Measurements from ENCODE around the gene AMFR. TPM values are rescaled to one million over a fixed set of nuclear protein-coding genes. Genes with fewer than 3 reads are reported as not detected.

The AMFR gene
- total RNA-seq, 2 experiments from 2014 or later: 42.0 to 45.4 TPM

DNA sequence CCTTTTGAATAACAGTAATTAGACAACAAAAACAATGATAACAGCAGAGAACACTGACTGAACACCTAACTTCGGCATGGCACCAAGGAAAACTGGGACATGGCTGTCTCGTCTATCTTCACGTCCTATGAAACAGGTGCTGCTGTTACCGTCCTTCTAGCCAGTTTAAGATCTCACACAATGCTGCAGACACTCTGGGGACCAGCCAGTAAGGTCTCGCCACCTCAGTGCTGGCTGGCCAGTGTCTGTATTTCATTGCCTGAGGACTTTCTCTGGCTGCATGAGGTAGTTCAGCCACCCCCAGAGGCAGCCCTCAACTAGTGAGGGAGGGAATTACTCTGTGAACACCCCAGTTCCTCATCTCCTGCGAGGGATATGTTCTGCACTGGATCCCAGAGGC is 57.6 kb downstream of the AMFR start:
- no peak for DNase-seq
- Mint-ChIP-seq H3K27me3 (no peaks in the 10 kb centered on the region), H3K4me3 (no peak overlapping the region), H3K4me1 (ENCODE audit: low read depth) (peaks cover 10% of the 10 kb centered on the region), H3K9me3 (no peaks in the 10 kb centered on the region), H3K27ac (no peak overlapping the region), H3K36me3 (peaks cover 3% of the 10 kb centered on the region)
- ChIA-PET CTCF (no interaction called here), POLR2A (no interaction called here)
- intact Hi-C loops (cut with micrococcal nuclease): no loop called here

DNA sequence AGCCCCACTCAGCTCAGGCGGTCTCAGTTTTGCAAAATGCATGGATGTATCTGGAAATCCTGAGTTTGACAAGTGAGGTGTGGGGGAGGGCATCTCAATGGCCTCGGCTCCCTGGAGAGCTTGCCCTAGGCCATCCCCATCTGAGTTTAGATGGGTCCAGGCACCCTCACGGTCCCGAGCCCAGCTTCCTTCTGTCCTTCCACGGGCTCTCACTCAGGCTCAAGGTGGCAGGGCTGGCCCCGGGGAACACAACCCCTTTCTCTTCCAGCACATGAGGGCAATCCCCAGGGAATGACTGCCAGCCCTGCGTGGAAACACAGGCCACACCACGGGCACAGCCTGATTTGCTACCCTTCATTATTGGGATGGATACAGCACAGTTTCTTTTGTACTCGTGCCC is 58.4 kb downstream of the AMFR start:
- no peaks in the 10 kb centered on the region for H3K9me3 Mint-ChIP-seq
- intact Hi-C loops (cut with micrococcal nuclease): no loop called here
- no peaks in the 10 kb centered on the region for H3K27me3 Mint-ChIP-seq
- ChIA-PET POLR2A (no interaction called here), CTCF (no interaction called here)
- H3K36me3 Mint-ChIP-seq: peaks cover 8% of the 10 kb centered on the region
- no peak for DNase-seq
- peaks cover 1% of the 10 kb centered on the region for H3K4me1 Mint-ChIP-seq (ENCODE audit: low read depth)
- no peak overlapping the region for H3K27ac Mint-ChIP-seq
- H3K4me3 Mint-ChIP-seq: no peak overlapping the region

DNA sequence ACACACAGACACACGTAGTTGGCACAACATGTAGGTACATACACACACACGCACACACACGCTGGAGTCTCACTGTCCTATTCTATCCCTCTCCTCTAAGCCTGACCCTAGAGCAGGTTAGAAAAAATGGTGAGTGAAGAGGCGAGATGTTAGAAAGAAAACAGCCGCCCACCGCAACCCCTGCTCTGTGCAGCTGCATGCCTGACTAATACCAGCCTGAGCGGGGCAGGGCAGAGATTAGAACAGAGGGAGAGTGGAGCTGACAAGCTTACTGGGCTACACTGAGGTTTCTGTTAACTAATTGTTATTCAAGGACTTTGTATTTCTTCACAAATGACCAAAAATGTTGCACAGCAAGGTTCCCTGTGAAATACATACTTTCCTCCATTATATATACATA is 59.8 kb downstream of the AMFR start:
- ChIA-PET POLR2A (no interaction called here), CTCF (interaction anchor here (1.0 kb wide), 1 partner anchor 10 kb away, joined by 3 read pairs; no protein-coding TSS in a partner anchor)
- Mint-ChIP-seq H3K9me3 (no peaks in the 10 kb centered on the region), H3K4me1 (ENCODE audit: low read depth) (no peaks in the 10 kb centered on the region), H3K27ac (no peak overlapping the region), H3K4me3 (no peak overlapping the region), H3K36me3 (peaks cover 8% of the 10 kb centered on the region), H3K27me3 (no peaks in the 10 kb centered on the region)
- intact Hi-C loops (cut with micrococcal nuclease): no loop called here
- no peak for DNase-seq

DNA sequence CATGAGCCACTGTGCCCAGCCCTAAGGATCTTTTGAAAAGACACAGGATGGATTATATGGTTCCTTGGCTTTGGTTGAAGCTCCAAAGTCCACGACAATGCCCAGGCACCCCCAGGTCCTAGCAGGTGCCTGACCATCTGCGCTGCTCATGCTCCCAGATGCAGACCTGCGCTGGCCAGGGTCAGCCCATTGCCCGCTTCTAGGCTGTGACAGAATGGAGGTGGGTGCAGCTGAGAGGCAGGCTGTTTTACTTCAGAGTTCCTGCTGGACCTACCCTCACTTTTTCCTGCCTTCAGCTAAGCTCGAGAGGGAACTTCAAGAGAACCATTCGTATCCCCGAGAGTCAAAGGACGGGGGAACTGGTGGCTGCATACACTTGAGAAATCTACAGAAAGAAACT is 60.5 kb downstream of the AMFR start:
- Mint-ChIP-seq H3K9me3 (no peaks in the 10 kb centered on the region), H3K4me3 (no peak overlapping the region)

DNA sequence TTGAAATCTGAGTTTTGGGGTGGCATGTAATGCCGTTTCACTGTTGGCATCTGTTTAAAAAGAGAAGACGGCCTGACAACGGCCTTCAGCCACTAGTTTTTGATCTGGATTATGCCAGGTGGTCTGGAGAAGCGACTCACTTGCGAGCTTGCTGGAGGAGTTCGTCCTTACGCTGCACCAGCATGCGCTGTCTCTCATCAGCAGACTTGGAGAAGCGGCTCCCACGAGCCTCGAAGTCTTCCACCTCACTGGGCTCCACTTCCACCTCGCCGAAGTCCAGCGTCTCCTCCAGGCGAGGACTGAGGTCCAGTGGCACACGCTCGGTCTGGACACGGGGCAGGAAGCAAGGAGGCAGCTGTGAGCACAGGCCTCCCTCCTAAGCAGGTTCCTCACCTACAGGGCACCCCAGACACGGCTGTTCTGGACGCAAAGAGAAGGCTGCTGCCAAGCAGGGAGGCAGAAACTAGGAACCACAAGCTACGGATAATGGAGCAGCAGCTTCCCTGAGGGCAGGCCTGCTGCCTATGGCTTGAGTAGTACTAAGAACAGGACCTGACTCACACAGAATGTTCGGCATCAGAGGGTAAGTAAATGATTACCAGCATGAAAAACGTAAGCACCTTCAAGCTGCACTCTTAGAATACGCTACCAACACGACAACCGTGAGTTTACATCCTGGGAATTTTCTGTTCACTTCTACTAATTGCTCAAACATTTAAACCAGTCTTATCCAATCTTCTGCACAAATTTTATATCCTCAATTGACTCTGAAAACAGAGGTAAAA is 61.4 kb downstream of the AMFR start:
- ChIA-PET CTCF (no interaction called here), POLR2A (no interaction called here)
- no peaks in the 10 kb centered on the region for H3K9me3 Mint-ChIP-seq
- DNase-seq: no peak
- no peak overlapping the region for H3K27ac Mint-ChIP-seq
- H3K27me3 Mint-ChIP-seq: no peaks in the 10 kb centered on the region
- H3K4me3 Mint-ChIP-seq: no peak overlapping the region
- intact Hi-C loops (cut with micrococcal nuclease): no loop called here
- H3K36me3 Mint-ChIP-seq: peaks cover 8% of the 10 kb centered on the region
- peaks cover 6% of the 10 kb centered on the region for H3K4me1 Mint-ChIP-seq (ENCODE audit: low read depth)

More for the DNA sequence above, 60.5 kb downstream of the AMFR start:
- Mint-ChIP-seq H3K27ac (no peak overlapping the region), H3K36me3 (peaks cover 8% of the 10 kb centered on the region), H3K27me3 (no peaks in the 10 kb centered on the region), H3K4me1 (ENCODE audit: low read depth) (peaks cover 2% of the 10 kb centered on the region)
- POLR2A ChIA-PET: no interaction called here
- CTCF ChIA-PET: interaction anchor here (1.0 kb wide), 1 partner anchor 9 kb away, joined by 3 read pairs; no protein-coding TSS in a partner anchor
- intact Hi-C loops (cut with micrococcal nuclease): no loop called here
- no peak for DNase-seq

DNA sequence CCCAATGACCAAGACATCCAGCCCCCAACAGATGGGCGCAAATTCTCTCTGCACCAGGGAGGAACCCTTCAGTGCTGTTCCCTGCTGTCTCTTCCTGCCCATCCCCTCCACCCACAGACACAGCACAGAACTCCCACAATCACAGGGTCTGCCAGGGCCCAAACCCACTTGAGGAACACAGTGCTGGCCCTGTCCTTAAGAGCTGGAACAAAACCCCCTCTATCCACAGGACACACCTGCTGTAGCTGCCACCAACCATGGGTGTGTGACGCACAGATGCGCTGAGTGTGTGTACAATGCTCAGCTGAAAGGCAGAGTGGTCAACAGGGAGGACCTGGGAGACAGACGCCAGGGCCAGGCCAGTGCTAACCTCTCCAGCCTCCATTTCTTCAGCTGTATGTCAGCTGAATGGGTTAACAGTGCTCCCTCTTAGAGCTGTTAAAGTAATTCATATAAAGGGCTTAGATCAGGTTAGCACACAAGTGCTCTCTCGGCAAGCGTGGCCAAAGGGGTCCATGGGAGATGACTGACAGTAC is 62.1 kb downstream of the AMFR start:
- peaks cover 6% of the 10 kb centered on the region for H3K4me1 Mint-ChIP-seq (ENCODE audit: low read depth)

DNA sequence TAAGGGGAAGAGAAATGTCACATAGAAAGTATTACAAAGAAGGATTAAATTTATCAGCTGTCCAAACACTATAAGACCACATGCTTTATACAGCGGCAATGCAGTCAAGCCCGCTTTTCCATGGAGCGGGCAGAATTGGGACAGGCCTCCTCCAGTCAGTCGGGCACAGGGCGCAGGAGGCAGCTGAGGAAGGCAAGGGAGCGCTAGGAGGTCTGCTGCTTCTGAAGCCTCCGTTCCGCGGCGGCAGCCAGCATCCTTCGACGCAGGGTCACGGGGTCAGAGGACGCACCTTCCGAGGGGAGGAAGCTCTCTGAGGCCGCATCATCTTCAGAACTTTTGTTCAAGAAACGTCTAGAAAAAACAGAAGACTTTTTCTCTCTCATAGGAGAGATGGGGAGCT is 62.6 kb downstream of the AMFR start:
- no peak overlapping the region for H3K27ac Mint-ChIP-seq
- H3K4me1 Mint-ChIP-seq (ENCODE audit: low read depth): peaks cover 6% of the 10 kb centered on the region
- intact Hi-C loops (cut with micrococcal nuclease): no loop called here
- H3K27me3 Mint-ChIP-seq: no peaks in the 10 kb centered on the region
- ChIA-PET CTCF (no interaction called here), POLR2A (interaction anchor here (0.5 kb wide), 1 partner anchor 50 kb away, joined by 3 read pairs; no protein-coding TSS in a partner anchor)
- H3K4me3 Mint-ChIP-seq: no peak overlapping the region
- peaks cover 8% of the 10 kb centered on the region for H3K36me3 Mint-ChIP-seq
- H3K9me3 Mint-ChIP-seq: no peaks in the 10 kb centered on the region
- DNase-seq: no peak

More for the DNA sequence above, 62.1 kb downstream of the AMFR start:
- Mint-ChIP-seq H3K27ac (no peak overlapping the region), H3K9me3 (no peaks in the 10 kb centered on the region), H3K36me3 (peaks cover 8% of the 10 kb centered on the region), H3K27me3 (no peaks in the 10 kb centered on the region), H3K4me3 (no peak overlapping the region)
- DNase-seq: no peak
- intact Hi-C loops (cut with micrococcal nuclease): no loop called here
- ChIA-PET POLR2A (interaction anchor here (0.5 kb wide), 1 partner anchor 50 kb away, joined by 3 read pairs; no protein-coding TSS in a partner anchor), CTCF (no interaction called here)

DNA sequence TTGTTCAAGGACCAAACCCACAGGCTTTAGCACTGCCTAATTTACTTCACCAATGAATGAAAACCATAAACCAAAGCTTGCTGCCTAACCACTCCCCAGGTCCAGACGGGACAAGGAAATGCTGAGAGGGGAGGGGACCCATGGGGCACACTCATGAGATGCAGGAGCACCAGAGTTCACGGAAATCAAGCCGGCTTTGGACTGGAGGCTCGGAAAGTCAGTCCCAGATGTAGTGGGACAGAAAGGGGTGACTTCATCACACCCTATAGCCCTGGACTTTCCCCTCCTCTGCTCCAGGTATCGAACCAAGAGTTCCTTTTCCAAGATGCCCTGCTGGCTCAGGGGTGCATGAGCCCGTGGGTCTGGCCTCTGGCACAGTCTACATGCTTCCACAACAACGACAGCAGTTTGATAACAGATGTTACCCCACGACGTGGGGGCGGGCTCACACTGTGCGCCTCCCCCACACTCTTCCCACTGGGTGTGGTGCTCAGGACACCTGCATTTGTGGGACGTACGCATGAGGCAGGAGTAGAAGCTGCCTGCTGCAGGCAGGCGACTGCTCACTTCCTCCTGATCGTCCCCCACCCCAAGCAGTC is 63.2 kb downstream of the AMFR start:
- H3K27me3 Mint-ChIP-seq: no peaks in the 10 kb centered on the region
- CTCF ChIA-PET: no interaction called here
- peaks cover 10% of the 10 kb centered on the region for H3K4me1 Mint-ChIP-seq (ENCODE audit: low read depth)
- intact Hi-C loops (cut with micrococcal nuclease): no loop called here
- peaks cover 8% of the 10 kb centered on the region for H3K36me3 Mint-ChIP-seq
- H3K4me3 Mint-ChIP-seq: no peak overlapping the region
- no peak overlapping the region for H3K27ac Mint-ChIP-seq
- no peak for DNase-seq
- POLR2A ChIA-PET: no interaction called here
- H3K9me3 Mint-ChIP-seq: no peaks in the 10 kb centered on the region

DNA sequence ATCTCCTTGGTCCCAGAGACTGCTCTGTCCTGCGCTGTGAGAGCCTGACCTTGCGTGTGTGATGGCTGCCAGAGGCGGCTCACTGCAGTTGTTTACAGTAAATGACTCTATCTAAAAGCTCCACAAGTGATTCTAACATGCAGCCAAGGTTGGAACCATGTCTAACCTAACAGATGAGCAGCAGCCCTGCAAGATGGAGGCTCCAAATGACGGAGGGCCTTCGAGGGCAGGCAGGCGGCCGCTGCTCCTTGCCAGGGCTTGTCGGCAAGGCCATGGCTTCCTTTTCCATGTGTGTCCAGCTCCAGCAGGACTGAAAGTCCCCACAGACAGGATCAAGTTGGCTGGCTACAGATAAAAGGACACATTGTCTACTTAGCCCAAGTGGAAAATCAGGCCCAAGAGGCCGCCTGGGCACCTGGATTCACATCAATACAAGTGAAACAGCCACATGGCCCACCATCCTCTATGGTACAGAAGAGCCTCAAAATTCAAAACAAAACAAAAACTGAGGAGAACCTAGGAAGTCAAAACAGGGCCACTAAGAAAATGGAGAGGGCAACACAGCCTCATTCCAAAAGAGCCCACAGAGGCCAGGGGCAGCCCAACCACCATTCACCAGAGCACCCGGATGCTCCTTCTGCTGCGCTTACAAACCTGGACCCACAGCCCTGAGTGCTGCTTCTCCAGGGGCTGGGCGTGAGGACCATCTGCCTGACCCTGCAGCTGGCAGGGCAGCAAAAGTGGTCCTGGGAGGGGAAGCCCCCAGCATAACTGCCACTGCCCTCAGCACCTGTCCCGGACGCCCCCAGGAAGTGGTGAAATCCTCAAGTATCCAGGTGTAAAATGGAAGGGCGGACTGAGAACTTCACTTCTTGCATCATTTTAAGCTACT is 65.0 kb downstream of the AMFR start:
- Mint-ChIP-seq H3K4me1 (ENCODE audit: low read depth) (peaks cover 23% of the 10 kb centered on the region), H3K27ac (no peak overlapping the region), H3K36me3 (peaks cover 6% of the 10 kb centered on the region), H3K4me3 (no peak overlapping the region), H3K27me3 (no peaks in the 10 kb centered on the region), H3K9me3 (no peaks in the 10 kb centered on the region)
- POLR2A ChIA-PET: no interaction called here
- intact Hi-C loops (cut with micrococcal nuclease): no loop called here
- CTCF ChIA-PET: interaction anchor here (1.0 kb wide), 1 partner anchor 9 kb away, joined by 4 read pairs; no protein-coding TSS in a partner anchor
- DNase-seq: peak; percentile 6

DNA sequence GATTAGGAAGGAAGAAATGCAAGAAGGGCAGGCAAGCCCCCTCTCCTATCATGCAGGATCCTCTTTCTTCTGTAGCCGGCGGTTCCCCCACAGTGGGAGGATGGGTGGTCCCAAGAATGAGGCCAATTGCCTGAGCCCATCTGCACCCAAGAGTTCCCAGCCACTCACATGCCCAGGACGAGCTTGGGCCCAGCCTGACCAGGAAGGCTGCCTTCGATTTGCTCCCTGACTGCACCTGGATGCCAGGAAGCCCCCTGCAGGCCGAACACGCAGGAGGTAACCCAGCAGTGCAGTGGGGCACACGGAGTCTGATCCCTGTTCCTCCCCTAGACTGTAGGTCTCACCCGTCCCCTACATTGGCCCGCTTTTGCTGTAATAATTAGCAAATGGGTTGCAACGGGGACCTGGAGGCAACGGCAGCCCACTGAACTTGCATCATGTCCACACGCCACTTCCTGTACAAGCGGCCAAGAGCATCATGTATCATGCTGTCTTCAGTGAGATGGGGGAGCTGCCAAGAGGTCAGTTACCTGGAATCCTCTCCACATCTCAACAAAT is 67.5 kb downstream of the AMFR start:
- peak; percentile 7 for DNase-seq
- Mint-ChIP-seq H3K27ac (no peak overlapping the region), H3K9me3 (no peaks in the 10 kb centered on the region), H3K27me3 (no peaks in the 10 kb centered on the region), H3K4me1 (ENCODE audit: low read depth) (peaks cover 23% of the 10 kb centered on the region), H3K4me3 (no peak overlapping the region), H3K36me3 (peaks cover 6% of the 10 kb centered on the region)
- ChIA-PET POLR2A (interaction anchor here (1.1 kb wide), 1 partner anchor 93 kb away, joined by 3 read pairs; the partner anchor contains the start of genes NUDT21 and OGFOD1), CTCF (interaction anchor here (1.8 kb wide), 1 partner anchor 414 kb away, joined by 6 read pairs; no protein-coding TSS in a partner anchor)
- intact Hi-C loops (cut with micrococcal nuclease): loop anchor here (1.0 to 5.0 kb wide), 3 partner anchors 67 to 156 kb away; partner anchors contain the start of genes AMFR, NUDT21 and OGFOD1

DNA sequence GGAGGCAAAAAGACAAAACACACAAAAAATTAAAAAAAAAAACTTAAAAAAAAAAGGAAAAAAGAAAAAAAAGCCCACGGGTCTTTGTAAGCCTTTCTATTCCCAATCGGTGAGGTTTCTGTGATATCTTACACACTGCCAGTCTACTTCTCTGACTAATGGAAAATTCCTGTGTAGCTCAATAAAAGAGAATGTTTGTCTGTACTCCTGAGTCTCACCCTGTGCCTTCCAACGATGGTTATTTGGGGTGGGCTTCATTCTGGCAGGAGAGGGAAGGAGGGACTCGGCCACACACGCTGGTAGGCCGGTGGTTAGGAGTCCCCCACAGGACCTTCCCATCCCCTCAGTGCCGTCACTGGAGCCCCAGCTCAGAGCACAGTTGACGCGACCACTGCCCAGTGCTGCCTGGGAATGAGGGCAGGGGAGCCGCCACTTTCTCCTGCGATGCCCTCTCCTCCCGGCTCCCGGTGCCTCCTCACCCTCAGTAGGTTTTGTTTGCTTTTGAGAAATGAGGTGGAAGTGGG is 68.0 kb downstream of the AMFR start:
- Mint-ChIP-seq H3K27ac (peak overlapping the region; percentile 89), H3K9me3 (no peaks in the 10 kb centered on the region), H3K36me3 (peaks cover under 1% of the 10 kb centered on the region), H3K4me1 (ENCODE audit: low read depth) (peaks cover 23% of the 10 kb centered on the region), H3K27me3 (no peaks in the 10 kb centered on the region), H3K4me3 (peak overlapping the region; percentile 73)
- DNase-seq: peak; percentile 8
- ChIA-PET POLR2A (interaction anchor here (1.1 kb wide), 2 partner anchors 71 to 94 kb away, joined by 3 to 4 read pairs; partner anchors contain the start of genes NUDT21 and OGFOD1), CTCF (interaction anchor here (0.9 to 1.8 kb wide), 4 partner anchors 12 to 414 kb away, joined by 3 to 11 read pairs (median 6); partner anchors contain the start of gene AMFR)
- intact Hi-C loops (cut with micrococcal nuclease): loop anchor here (1.0 to 5.0 kb wide), 3 partner anchors 68 to 155 kb away; partner anchors contain the start of genes AMFR, NUDT21 and OGFOD1
